Loucy (cell line): Measurements from ENCODE around the gene PLA2G4D.

Source experiments
- H2AFZ ChIP-seq: fragments of 200-600 bp; sonication (generic); 2 replicates; pipeline ENCODE4 v1.6.0; 2016; ENCODE audit warnings: antibody characterized with exemption, mild to moderate bottlenecking, low read length, moderate library complexity
- H3F3A ChIP-seq: fragments of 200-600 bp; 2 replicates; pipeline ENCODE4 v1.6.0; 2016; ENCODE audit warnings: antibody characterized with exemption, low read depth, mild to moderate bottlenecking
- H3K27me3 ChIP-seq: fragments of 200-600 bp; sonication (generic); 2 replicates; pipeline ENCODE4 v1.6.1; 2014; ENCODE audit warnings: low read length, mild to moderate bottlenecking; ENCODE audit not compliant: insufficient read depth, poor library complexity, severe bottlenecking
- H3K36me3 ChIP-seq: fragments of 200-600 bp; sonication (generic); 2 replicates; pipeline ENCODE4 v1.6.1; 2016; ENCODE audit warnings: low read length; ENCODE audit not compliant: insufficient read depth
- H3K4me1 ChIP-seq: fragments of 200-600 bp; sonication (generic); 2 replicates; pipeline ENCODE4 v1.5.1; 2014; ENCODE audit warnings: low read length, mild to moderate bottlenecking; ENCODE audit not compliant: insufficient read depth, poor library complexity, severe bottlenecking
- H3K4me2 ChIP-seq: fragments of 200-600 bp; sonication (generic); 2 replicates; pipeline ENCODE4 v1.6.0; 2014; ENCODE audit warnings: antibody characterized with exemption, low read length, low read depth, mild to moderate bottlenecking; ENCODE audit not compliant: poor library complexity, severe bottlenecking
- H3K4me3 ChIP-seq: fragments of 200-600 bp; sonication (generic); 2 replicates; pipeline ENCODE4 v1.5.1; 2014; ENCODE audit warnings: low read length, mild to moderate bottlenecking, mixed read lengths; ENCODE audit not compliant: poor library complexity, severe bottlenecking
- H3K79me2 ChIP-seq: fragments of 200-600 bp; sonication (generic); 2 replicates; pipeline ENCODE4 v1.6.1; 2014; ENCODE audit warnings: low read length; ENCODE audit not compliant: insufficient read depth
- H3K9ac ChIP-seq: fragments of 200-600 bp; sonication (generic); 2 replicates; pipeline ENCODE4 v1.6.0; 2014; ENCODE audit warnings: mild to moderate bottlenecking, low read depth, low read length, moderate library complexity; ENCODE audit not compliant: poor library complexity, severe bottlenecking
- H3K9me2 ChIP-seq: fragments of 200-600 bp; sonication (generic); replicated peaks from 2 replicates; pipeline ENCODE4 v1.6.1; 2016; ENCODE audit warnings: low read depth, low read length, mixed read lengths
- H3K9me3 ChIP-seq: fragments of 200-600 bp; sonication (generic); 2 replicates; pipeline ENCODE4 v1.6.1; 2014; ENCODE audit warnings: mild to moderate bottlenecking, antibody characterized with exemption, low read length, low read depth; ENCODE audit not compliant: insufficient read depth
- H4K20me1 ChIP-seq: fragments of 200-600 bp; sonication (generic); 2 replicates; pipeline ENCODE4 v1.6.0; 2014; ENCODE audit warnings: antibody characterized with exemption, low read length, mild to moderate bottlenecking; ENCODE audit not compliant: insufficient read depth, poor library complexity, severe bottlenecking
- CTCF ChIP-seq: fragments of 200-600 bp; sonication (generic); conservative IDR thresholded peaks from 2 replicates; pipeline ENCODE4 v1.5.1; 2014; ENCODE audit warnings: mild to moderate bottlenecking, antibody characterized with exemption, low read length
- EZH2phosphoT487 ChIP-seq: fragments of 200-600 bp; IDR thresholded peaks from 2 replicates; pipeline ENCODE4 v1.6.1; 2018; ENCODE audit warnings: antibody characterized with exemption, mild to moderate bottlenecking, moderate library complexity, borderline replicate concordance

The PLA2G4D gene

GRCh38 chr15:42038401-42038800, 56.0 kb downstream of the PLA2G4D start:
- Histone ChIP-seq H3K9ac (no peak overlapping the region), H3K27me3 (no peaks in the 10 kb centered on the region), H2AFZ (no peak overlapping the region), H3K4me3 (no peak overlapping the region), H3K4me1 (peaks cover 14% of the 10 kb centered on the region), H4K20me1 (no peaks in the 10 kb centered on the region), H3K9me3 (no peaks in the 10 kb centered on the region), H3K4me2 (no peak overlapping the region), H3K79me2 (no peaks in the 10 kb centered on the region), H3F3A (no peaks in the 10 kb centered on the region), H3K36me3 (no peaks in the 10 kb centered on the region), H3K9me2 (no peaks in the 10 kb centered on the region)
- no peak for TF ChIP-seq CTCF
- no peak for TF ChIP-seq EZH2phosphoT487

GRCh38 chr15:42037656-42038055, 56.7 kb downstream of the PLA2G4D start:
- TF ChIP-seq EZH2phosphoT487 (no peak), CTCF (no peak)
- Histone ChIP-seq H3F3A (no peaks in the 10 kb centered on the region), H3K4me1 (peaks cover 14% of the 10 kb centered on the region), H3K4me3 (no peak overlapping the region), H4K20me1 (no peaks in the 10 kb centered on the region), H3K9me3 (no peaks in the 10 kb centered on the region), H3K79me2 (no peaks in the 10 kb centered on the region), H3K9ac (no peak overlapping the region), H3K27me3 (no peaks in the 10 kb centered on the region), H3K4me2 (no peak overlapping the region), H2AFZ (no peak overlapping the region), H3K9me2 (no peaks in the 10 kb centered on the region), H3K36me3 (no peaks in the 10 kb centered on the region)

DNA sequence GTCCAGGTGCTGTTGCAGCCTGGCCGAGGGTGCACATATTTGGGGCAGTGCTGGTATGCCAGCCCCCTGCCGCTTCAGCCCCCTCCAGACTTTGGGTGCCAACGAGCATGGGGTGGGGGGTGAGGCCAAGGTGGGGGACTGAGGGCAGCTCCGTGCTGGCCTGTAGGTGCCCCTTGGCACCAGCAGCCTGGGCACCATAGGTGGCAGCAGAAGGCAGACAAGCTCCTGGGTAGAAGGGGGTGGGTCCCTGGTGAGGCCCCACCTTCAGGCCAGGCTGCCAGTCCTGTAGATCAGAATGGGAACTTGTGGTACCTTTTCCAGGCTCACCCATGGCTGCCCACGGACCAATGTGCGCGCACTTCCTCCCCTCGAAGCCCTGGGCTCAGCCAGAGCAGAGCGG, 57.4 kb downstream of the PLA2G4D start:
- TF ChIP-seq EZH2phosphoT487 (no peak), CTCF (no peak)
- H3K9me3 ChIP-seq = no peaks in the 10 kb centered on the region
- H4K20me1 ChIP-seq = no peaks in the 10 kb centered on the region
- H3K9me2 ChIP-seq = no peaks in the 10 kb centered on the region
- H3K4me1 ChIP-seq = peaks cover 14% of the 10 kb centered on the region
- no peak overlapping the region for H3K4me2 ChIP-seq
- H2AFZ ChIP-seq = no peak overlapping the region
- H3K4me3 ChIP-seq = no peak overlapping the region
- no peaks in the 10 kb centered on the region for H3K36me3 ChIP-seq
- H3K9ac ChIP-seq = no peak overlapping the region
- no peaks in the 10 kb centered on the region for H3F3A ChIP-seq
- no peaks in the 10 kb centered on the region for H3K27me3 ChIP-seq
- H3K79me2 ChIP-seq = no peaks in the 10 kb centered on the region
